Daoy (cell line): ENCODE results near the gene RBM10. TPM values are rescaled to one million over a fixed set of nuclear protein-coding genes. Genes with fewer than 3 reads are reported as not detected.

Experiments used
- DNase-seq: peaks from one replicate; pipeline ENCODE4 v3.0.0-alpha.2; 2015; ENCODE audit warnings: low read depth
- total RNA-seq: library from RNA; depleted of rRNA; stranded (reverse); fragments of >200 nt; shearing (Covaris generic); gene quantifications from 2 replicates; pipeline ENCODE4 v1.2.3, GENCODE V29; 2014

The RBM10 gene
- total RNA-seq, 1 experiment from 2014 or later: 60.9 TPM

DNA sequence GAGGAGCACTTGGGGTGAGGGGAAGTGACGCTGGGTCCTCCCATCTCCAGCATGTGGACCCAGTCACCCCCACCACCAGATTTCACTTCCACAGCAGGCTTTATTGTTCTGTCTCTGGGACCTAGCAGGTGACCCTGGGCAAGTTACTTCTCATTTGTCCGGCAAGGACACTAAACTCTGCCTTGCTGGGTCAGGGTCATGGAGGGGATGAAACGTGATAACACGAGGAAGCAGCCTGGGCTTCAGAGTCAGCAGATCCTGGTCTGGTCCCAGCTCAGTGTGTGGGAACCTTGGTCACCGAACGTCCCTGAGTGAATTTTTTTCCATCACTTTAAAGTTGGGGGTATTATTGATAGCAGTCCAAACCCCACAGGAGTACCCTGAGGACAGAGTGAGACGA lies 52.5 kb downstream of the RBM10 start:
- DNase-seq: no peak

DNA sequence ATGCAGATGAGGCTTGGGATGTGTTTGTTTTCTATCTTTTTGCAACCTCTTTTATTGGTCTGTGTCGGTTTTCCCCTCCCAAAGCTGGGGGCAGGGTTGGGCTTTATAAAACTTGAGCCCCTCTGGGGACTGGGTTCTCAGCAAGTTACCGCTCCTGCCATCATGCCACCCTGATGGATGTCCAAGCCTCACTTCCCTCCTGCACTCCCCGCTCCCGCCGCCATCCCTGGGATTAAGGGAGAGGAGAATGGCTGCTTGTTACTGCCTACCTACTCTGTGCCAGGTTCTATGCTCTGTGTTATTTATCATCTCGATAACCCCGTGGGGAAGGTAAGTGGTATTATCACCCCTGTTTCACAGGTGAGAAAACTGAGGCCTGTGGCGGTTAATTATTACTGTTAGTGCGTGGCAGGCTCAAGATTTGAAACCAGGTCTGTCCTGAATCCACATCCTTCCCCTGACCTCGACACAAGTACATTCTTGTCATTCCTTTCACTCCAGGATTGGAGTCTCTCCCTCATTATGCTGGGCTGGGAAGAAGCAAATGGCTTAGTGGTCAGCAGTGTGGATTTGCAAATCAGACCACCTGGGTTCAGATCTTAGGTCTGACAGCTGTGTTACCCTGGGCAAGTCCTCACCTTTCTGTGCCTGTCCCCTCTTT lies 53.1 kb downstream of the RBM10 start:
- no peak for DNase-seq

- no peak for DNase-seq
These were observed 53.7 kb downstream of the RBM10 start for GRCh38 chrX:47198687-47199080.

GRCh38 chrX:47199286-47199685 lies 54.3 kb downstream of the RBM10 start:
- DNase-seq: no peak

- peak; percentile 27 for DNase-seq
These were observed 55.5 kb downstream of the RBM10 start for GRCh38 chrX:47200385-47201150.

GRCh38 chrX:47201345-47201944 lies 56.4 kb downstream of the RBM10 start:
- no peak for DNase-seq

- no peak for DNase-seq
These were observed 57.3 kb downstream of the RBM10 start for GRCh38 chrX:47202316-47202715.

- no peak for DNase-seq
These were observed 57.9 kb downstream of the RBM10 start for GRCh38 chrX:47202877-47203276.

GRCh38 chrX:47204970-47205369 lies 59.9 kb downstream of the RBM10 start:
- no peak for DNase-seq

DNA sequence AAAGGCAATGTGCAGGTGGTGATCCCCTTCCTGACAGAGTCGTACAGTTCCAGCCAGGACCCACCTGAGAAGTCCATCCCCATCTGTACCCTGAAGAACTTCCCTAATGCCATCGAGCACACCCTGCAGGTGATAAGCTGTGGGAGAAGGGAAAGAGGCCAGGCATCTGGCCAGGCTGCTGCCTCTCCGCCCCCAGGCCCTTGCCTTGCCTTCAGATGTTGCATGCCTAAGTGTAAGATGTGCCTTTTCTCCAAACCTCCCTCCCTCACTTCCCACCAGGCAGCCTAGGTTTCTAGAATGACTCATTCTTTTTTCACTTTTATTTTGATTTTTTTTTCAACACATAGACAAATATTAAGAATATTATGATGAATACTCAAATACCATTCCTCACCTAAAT lies 61.3 kb downstream of the RBM10 start:
- no peak for DNase-seq

- no peak for DNase-seq
These were observed 63.1 kb downstream of the RBM10 start for GRCh38 chrX:47208108-47208507.

DNA sequence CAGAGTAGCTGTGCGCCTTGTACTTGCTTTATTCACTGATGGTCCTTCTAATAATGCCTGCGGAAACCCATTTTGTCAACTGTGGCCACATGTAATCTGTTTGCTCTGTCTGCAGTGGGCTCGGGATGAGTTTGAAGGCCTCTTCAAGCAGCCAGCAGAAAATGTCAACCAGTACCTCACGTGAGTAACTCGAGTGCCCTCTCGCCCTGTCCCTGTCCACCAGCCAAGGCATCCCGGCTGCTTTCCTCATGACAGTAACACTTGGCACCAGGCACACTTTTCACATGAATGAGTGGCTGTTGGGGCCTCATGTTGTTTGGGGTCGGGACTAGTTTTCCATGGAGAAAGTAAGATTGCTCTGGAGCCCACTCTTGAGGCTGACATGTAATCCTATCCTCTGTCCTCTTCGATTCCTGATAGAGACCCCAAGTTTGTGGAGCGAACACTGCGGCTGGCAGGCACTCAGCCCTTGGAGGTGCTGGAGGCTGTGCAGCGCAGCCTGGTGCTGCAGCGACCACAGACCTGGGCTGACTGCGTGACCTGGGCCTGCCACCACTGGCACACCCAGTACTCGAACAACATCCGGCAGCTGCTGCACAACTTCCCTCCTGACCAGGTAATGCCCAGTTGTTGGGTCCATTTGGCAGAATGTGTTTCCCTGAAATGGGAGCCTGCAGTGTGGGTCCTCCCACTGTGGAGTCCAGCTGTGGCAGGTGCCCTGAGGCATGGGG lies 64.7 kb downstream of the RBM10 start:
- no peak for DNase-seq

- no peak for DNase-seq
These were observed 65.8 kb downstream of the RBM10 start for GRCh38 chrX:47210661-47211425.

GRCh38 chrX:47212381-47213293 lies 67.6 kb downstream of the RBM10 start:
- no peak for DNase-seq

GRCh38 chrX:47214435-47215077 lies 69.5 kb downstream of the RBM10 start:
- DNase-seq: no peak

DNA sequence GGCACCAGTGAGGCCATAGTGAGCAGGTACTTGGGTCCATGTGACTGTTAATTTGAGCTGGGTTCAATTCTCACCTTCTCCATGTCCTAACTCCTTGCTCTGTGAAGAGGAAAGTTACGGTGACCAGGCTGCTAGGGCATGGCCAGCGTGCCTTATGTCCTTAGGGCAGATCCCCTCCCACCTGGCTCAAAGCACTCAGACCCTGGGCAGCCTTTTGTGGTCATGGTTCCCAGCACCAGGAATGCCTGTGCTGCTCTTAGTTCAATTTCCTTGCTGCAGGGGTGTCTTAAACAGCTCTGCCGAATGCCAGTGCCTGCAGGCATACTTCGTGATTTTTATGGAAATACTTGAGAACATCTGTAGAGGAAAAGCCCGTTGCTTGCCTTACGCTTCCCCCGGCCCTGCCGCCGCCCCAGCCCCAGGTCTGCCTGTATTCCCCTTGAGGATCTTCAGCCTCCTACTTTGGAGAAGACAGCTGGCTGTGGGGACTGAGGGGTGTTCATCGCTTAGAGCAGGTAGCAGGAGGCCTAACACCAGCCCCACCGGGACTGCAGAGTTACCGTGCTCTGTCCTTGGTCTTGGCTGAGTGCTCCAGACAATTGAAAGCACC lies 70.4 kb downstream of the RBM10 start:
- no peak for DNase-seq

- no peak for DNase-seq
These were observed 71.4 kb downstream of the RBM10 start for GRCh38 chrX:47216393-47216925.

DNA sequence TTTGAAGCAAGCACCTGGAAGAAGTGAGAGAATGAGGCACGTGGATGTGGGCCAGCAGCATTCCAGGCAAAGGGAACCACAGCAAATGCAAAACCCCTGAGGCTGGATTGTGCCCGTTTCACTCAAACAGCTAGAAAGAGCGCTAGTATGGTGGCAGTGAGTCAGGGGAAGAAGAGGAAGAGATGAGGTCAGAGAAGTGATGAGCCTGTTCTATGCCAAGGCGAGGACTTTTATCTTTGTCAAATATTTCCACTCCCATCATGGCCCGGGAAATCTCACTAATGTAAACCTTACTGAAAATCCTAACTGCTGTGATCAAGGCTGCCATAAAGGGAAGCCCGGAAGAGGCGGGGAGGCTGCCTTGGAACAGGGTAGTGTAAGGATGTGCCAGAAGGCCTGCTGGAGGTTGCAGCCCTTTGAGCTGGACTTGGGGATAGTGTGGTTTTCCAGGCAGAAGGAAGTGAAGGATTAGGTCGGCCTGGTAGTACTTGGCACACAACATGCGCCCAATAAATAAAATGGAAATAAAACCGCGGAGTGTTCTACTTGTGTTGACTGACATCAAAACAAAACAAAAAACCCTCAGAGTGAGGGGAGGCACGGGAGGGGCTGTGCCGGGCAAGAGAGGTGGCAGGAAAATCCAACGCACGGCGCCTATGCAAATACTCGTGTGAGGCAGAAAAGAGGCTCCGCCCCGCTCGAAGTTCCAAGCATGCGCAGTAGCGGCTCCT lies 72.3 kb downstream of the RBM10 start:
- peak; percentile 65 for DNase-seq

GRCh38 chrX:47217852-47218279 lies 72.8 kb downstream of the RBM10 start:
- peak; percentile 95 for DNase-seq
